ENCODE measurements around the gene KIR2DL3. TPM values are rescaled to one million over a fixed set of nuclear protein-coding genes. Genes with fewer than 3 reads are reported as not detected.

KIR2DL3 gene
- total RNA-seq, 1 donor from 2014 or later, result 0.38 TPM

DNA sequence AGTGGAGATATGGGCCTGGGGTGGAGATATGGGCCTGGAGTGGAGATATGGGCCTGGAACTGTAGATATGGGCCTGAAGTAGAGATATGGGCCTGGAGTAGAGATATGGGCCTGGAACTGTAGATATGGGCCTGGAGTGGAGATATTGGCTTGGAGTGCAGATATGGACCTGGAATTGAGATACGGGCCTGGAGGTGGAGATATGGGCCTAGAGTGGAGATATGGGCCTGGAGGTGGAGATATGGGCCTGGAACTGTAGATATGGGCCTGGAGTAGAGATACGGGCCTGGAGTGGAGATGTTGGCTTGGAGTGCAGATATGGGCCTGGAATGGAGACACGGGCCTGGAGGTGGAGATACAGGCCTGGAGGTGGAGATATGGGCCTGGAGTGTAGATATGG lies 13.7 kb upstream of the KIR2DL3 start:
- Histone ChIP-seq H3K27me3 (ENCODE audit: low read depth) (no peaks in the 10 kb centered on the region), H3K4me3 (no peak overlapping the region), H3K9me3 (peaks cover 17% of the 10 kb centered on the region), H3K36me3 (no peaks in the 10 kb centered on the region), H3K27ac (no peak overlapping the region), H3K4me1 (no peaks in the 10 kb centered on the region)
- ATAC-seq (no peak), DNase-seq (no peak)
- TF ChIP-seq, protein P1, sequence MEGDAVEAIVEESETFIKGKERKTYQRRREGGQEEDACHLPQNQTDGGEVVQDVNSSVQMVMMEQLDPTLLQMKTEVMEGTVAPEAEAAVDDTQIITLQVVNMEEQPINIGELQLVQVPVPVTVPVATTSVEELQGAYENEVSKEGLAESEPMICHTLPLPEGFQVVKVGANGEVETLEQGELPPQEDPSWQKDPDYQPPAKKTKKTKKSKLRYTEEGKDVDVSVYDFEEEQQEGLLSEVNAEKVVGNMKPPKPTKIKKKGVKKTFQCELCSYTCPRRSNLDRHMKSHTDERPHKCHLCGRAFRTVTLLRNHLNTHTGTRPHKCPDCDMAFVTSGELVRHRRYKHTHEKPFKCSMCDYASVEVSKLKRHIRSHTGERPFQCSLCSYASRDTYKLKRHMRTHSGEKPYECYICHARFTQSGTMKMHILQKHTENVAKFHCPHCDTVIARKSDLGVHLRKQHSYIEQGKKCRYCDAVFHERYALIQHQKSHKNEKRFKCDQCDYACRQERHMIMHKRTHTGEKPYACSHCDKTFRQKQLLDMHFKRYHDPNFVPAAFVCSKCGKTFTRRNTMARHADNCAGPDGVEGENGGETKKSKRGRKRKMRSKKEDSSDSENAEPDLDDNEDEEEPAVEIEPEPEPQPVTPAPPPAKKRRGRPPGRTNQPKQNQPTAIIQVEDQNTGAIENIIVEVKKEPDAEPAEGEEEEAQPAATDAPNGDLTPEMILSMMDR (IDR thresholded peaks at IDR 0.05), result no peak
- intact Hi-C loops (cut with DNase I), result no loop called here

DNA sequence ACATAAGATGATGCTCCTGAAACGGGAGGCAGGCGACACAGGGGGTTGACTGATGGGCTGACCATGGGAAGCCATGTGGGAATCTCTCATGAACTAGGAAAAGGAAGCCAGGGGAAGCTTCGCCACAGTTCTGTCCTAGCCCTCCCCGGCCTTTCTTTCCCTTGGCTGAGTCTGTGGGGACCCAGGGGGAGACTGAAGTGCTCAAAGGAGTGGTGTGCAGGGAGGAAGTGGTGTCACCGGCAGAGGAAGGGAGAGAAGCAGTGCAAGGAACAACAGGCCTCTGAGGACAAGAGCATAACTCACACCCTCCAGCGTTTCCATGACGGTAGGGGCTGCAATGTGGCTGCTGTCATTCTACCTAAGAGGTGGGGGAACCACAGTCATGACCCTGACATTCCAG lies 13.0 kb upstream of the KIR2DL3 start:
- Histone ChIP-seq H3K36me3 (no peaks in the 10 kb centered on the region), H3K27me3 (ENCODE audit: low read depth) (no peaks in the 10 kb centered on the region), H3K4me1 (no peaks in the 10 kb centered on the region), H3K4me3 (no peak overlapping the region), H3K27ac (no peak overlapping the region), H3K9me3 (peaks cover 17% of the 10 kb centered on the region)
- ATAC-seq, result no peak
- intact Hi-C loops (cut with DNase I), result no loop called here
- no peak for DNase-seq
- TF ChIP-seq, protein P1 (IDR thresholded peaks at IDR 0.05), result no peak

DNA sequence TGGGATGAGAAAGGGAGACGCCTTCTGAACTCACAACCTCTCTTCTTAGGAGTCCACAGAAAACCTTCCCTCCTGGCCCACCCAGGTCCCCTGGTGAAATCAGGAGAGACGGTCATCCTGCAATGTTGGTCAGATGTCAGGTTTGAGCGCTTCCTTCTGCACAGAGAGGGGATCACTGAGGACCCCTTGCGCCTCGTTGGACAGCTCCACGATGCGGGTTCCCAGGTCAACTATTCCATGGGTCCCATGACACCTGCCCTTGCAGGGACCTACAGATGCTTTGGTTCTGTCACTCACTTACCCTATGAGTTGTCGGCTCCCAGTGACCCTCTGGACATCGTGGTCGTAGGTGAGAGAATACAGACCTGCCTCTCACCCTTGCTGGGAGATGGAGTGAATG lies 10.8 kb upstream of the KIR2DL3 start:
- H3K4me3 ChIP-seq, result no peak overlapping the region
- ATAC-seq (no peak), DNase-seq (no peak)
- H3K27ac ChIP-seq, result no peak overlapping the region
- TF ChIP-seq, protein P1 (IDR thresholded peaks at IDR 0.05), result no peak
- no peaks in the 10 kb centered on the region for H3K4me1 ChIP-seq
- no peaks in the 10 kb centered on the region for H3K9me3 ChIP-seq
- no peaks in the 10 kb centered on the region for H3K27me3 ChIP-seq (ENCODE audit: low read depth)
- intact Hi-C loops (cut with DNase I), result no loop called here
- no peaks in the 10 kb centered on the region for H3K36me3 ChIP-seq

DNA sequence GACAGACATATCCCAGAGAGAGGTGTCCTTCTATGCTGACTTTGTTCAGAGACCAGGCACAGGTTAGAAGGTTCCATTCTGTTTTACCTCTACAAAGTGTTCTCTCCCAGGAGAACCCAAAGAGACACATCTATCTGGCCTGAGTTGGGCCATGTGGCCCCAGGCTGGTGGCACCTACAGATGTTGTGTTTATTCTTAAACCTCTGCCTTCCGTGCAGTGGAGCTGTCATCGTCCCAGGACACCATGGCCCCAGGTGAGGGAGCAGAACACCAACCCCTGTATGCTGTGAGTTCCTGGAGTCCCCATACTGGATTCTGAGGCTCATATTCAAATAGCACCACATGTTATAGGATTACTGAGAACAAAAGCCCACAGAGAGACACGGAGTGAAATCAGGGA lies 10.1 kb upstream of the KIR2DL3 start:
- no peak overlapping the region for H3K27ac ChIP-seq
- no peaks in the 10 kb centered on the region for H3K4me1 ChIP-seq
- ATAC-seq (no peak), DNase-seq (no peak)
- H3K9me3 ChIP-seq, result no peaks in the 10 kb centered on the region
- no peak overlapping the region for H3K4me3 ChIP-seq
- TF ChIP-seq, protein P1 (IDR thresholded peaks at IDR 0.05), result no peak
- intact Hi-C loops (cut with DNase I), result no loop called here
- no peaks in the 10 kb centered on the region for H3K36me3 ChIP-seq
- H3K27me3 ChIP-seq (ENCODE audit: low read depth), result no peaks in the 10 kb centered on the region

DNA sequence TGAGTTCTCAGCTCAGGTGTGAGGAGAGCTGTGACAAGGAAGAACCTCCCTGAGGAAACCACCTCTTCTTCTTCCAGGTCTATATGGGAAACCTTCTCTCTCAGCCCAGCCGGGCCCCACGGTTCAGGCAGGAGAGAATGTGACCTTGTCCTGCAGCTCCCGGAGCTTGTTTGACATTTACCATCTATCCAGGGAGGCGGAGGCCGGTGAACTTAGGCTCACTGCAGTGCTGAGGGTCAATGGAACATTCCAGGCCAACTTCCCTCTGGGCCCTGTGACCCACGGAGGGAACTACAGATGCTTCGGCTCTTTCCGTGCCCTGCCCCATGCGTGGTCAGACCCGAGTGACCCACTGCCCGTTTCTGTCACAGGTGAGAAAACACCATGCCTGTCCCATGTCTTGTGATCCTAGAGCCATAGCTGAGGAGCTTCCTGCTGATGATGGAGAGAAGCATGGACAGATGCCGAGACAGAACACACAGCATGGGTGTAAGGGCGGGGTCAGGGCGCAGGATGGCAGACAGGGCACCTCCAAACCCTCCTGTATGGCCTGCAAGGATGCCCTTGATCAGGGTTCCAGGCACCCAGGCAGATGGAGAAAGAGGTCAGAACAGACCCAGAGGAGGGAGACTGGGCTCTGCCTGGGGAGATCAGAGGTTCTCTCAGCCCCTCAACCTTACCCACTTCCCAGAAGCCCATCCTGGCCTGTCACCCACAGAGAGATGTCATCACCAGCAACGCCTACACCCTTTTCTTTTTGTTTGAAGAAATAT lies 8.7 kb upstream of the KIR2DL3 start:
- Histone ChIP-seq H3K4me1 (no peaks in the 10 kb centered on the region), H3K36me3 (no peaks in the 10 kb centered on the region), H3K27ac (no peak overlapping the region), H3K9me3 (peaks cover 4% of the 10 kb centered on the region), H3K4me3 (no peak overlapping the region), H3K27me3 (ENCODE audit: low read depth) (no peaks in the 10 kb centered on the region)
- no peak for DNase-seq
- no peak for ATAC-seq
- TF ChIP-seq, protein P1 (IDR thresholded peaks at IDR 0.05), result no peak
- intact Hi-C loops (cut with DNase I), result no loop called here

Data from lower lobe of right lung (tissue), 2 donors.